ENCODE data around the gene DAAM1. TPM values are rescaled to one million over a fixed set of nuclear protein-coding genes. Genes with fewer than 3 reads are reported as not detected.

The DAAM1 gene
- total RNA-seq (2013): 6.9 TPM
- 1 to 10 TPM; 3.2 to 6.3 (median 4.4) TPM for polyA plus RNA-seq
- 8.7 and 10.5 TPM in 2 replicates for polyA minus RNA-seq
- total RNA-seq: 4.0 to 15.2 (median 7.5) reads per million in 11 experiments

GRCh38 chr14:59188461-59189090, at the start of gene DAAM1:
TSS of gene DAAM1 (plus strand) at chr14:59188667. CDS start at chr14:59263478, 74,811 bp downstream.
- peaks cover 21 to 26% of the 10 kb centered on the region in 2 donors for H3K4me1 ChIP-seq (ENCODE audit: control insufficient read depth in 1 of 2, insufficient read depth in 2 of 2, low read length in 2 of 2)
- H4K20me1 ChIP-seq (ENCODE audit: insufficient read depth, low read length): no peaks in the 10 kb centered on the region
- H3K36me3 ChIP-seq (replicated peaks in 1 of 2; ENCODE audit: control insufficient read depth in 1 of 2, insufficient read depth in 2 of 2, low read length in 2 of 2): no peaks in the 10 kb centered on the region
- H3K9ac ChIP-seq (ENCODE audit: insufficient read depth, low read length, poor library complexity, severe bottlenecking): peak within 1 kb of the TSS; percentile 73
- Mint-ChIP-seq H3K27ac (peak within 1 kb of the TSS; percentile 50 to 96 (median 85)), H3K36me3 (no peaks in the 10 kb centered on the region), H3K4me3 (peak within 1 kb of the TSS; percentile 97 to 98), H3K9me3 (peaks cover 0 to 2% (median 0%) of the 10 kb centered on the region in 7 donors), H3K27me3 (ENCODE audit: low read depth in 3 of 3) (peaks cover 17 to 28% (median 21%) of the 10 kb centered on the region in 3 donors), H3K4me1 (peaks cover 21% of the 10 kb centered on the region)
- under 1% methylated on average over 35 of the region's 44 CpGs for WGBS (ENCODE audit: insufficient coverage)
- H3K27ac ChIP-seq (ENCODE audit: low read depth in 1 of 2, low read length in 2 of 2): peak within 1 kb of the TSS; percentile 64 to 80
- intact Hi-C loops (cut with micrococcal nuclease): loop anchor here in 1 of 2 donors (5.0 kb wide), 1 partner anchor 294 kb away; the partner anchor contains the start of genes JKAMP and L3HYPDH
- peak within 1 kb of the TSS; percentile 100 for H3K4me2 ChIP-seq (replicated peaks; ENCODE audit: extremely low read depth, low read length, poor library complexity, severe bottlenecking)
- H3K4me3 ChIP-seq (replicated peaks in 1 of 3; ENCODE audit: low read depth in 2 of 3, low read length in 3 of 3): peak within 1 kb of the TSS; percentile 87 to 97 (median 95)
- no peak for TF ChIP-seq CTCF (IDR thresholded peaks at IDR 0.05)
- H3K79me2 ChIP-seq (ENCODE audit: insufficient read depth, low read length): peaks cover 7% of the 10 kb centered on the region
- peaks cover 15 to 23% of the 10 kb centered on the region in 2 donors for H3K27me3 ChIP-seq (ENCODE audit: control insufficient read depth in 2 of 2, insufficient read depth in 2 of 2, low read length in 2 of 2)
- DNase-seq: peak; percentile 95 to 99 (median 95)
- H2AFZ ChIP-seq (ENCODE audit: insufficient read depth, low read depth, low read length, poor library complexity, severe bottlenecking): peak within 1 kb of the TSS; percentile 98
- no peaks in the 10 kb centered on the region for H3K9me3 ChIP-seq (replicated peaks in 1 of 2; ENCODE audit: control insufficient read depth in 1 of 2, insufficient read depth in 1 of 2, low read length in 2 of 2)

GRCh38 chr14:59139324-59139723, 49.1 kb upstream of the DAAM1 start:
- H4K20me1 ChIP-seq (ENCODE audit: insufficient read depth, low read length): no peaks in the 10 kb centered on the region
- Mint-ChIP-seq H3K27ac (no peak overlapping the region), H3K4me3 (no peak overlapping the region), H3K9me3 (peaks cover 0 to 3% (median 0%) of the 10 kb centered on the region in 7 donors), H3K27me3 (ENCODE audit: low read depth in 3 of 3) (peaks cover 0 to 4% (median 0%) of the 10 kb centered on the region in 3 donors), H3K4me1 (no peaks in the 10 kb centered on the region), H3K36me3 (no peaks in the 10 kb centered on the region)
- no peak overlapping the region for H3K4me3 ChIP-seq (replicated peaks in 1 of 3; ENCODE audit: low read depth in 2 of 3, low read length in 3 of 3)
- no peak for DNase-seq
- H3K4me2 ChIP-seq (replicated peaks; ENCODE audit: extremely low read depth, low read length, poor library complexity, severe bottlenecking): no peak overlapping the region
- H3K27me3 ChIP-seq (ENCODE audit: control insufficient read depth in 2 of 2, insufficient read depth in 2 of 2, low read length in 2 of 2): no peaks in the 10 kb centered on the region
- no peak overlapping the region for H3K27ac ChIP-seq (ENCODE audit: low read depth in 1 of 2, low read length in 2 of 2)
- no peaks in the 10 kb centered on the region for H3K79me2 ChIP-seq (ENCODE audit: insufficient read depth, low read length)
- no peak overlapping the region for H2AFZ ChIP-seq (ENCODE audit: insufficient read depth, low read depth, low read length, poor library complexity, severe bottlenecking)
- no peaks in the 10 kb centered on the region for H3K36me3 ChIP-seq (replicated peaks in 1 of 2; ENCODE audit: control insufficient read depth in 1 of 2, insufficient read depth in 2 of 2, low read length in 2 of 2)
- no CpG with 5 or more reads among the region's 5 CpGs for WGBS (ENCODE audit: insufficient coverage)
- TF ChIP-seq CTCF (IDR thresholded peaks at IDR 0.05): no peak
- no peaks in the 10 kb centered on the region for H3K4me1 ChIP-seq (ENCODE audit: control insufficient read depth in 1 of 2, insufficient read depth in 2 of 2, low read length in 2 of 2)
- H3K9me3 ChIP-seq (replicated peaks in 1 of 2; ENCODE audit: control insufficient read depth in 1 of 2, insufficient read depth in 1 of 2, low read length in 2 of 2): no peaks in the 10 kb centered on the region
- H3K9ac ChIP-seq (ENCODE audit: insufficient read depth, low read length, poor library complexity, severe bottlenecking): no peak overlapping the region
- intact Hi-C loops (cut with micrococcal nuclease): no loop called here
